GM12873 (cell line): ENCODE measurements around the gene LAMC3.

Experiments used
- TF ChIP-seq, protein P1 (sequence below): IDR thresholded peaks from 2 replicates; pipeline ENCODE4 v1.5.1; 2012; ENCODE audit warnings: low read depth, mild to moderate bottlenecking, moderate library complexity, low read length, control low read depth; ENCODE audit not compliant: insufficient read depth; ENCODE audit errors: missing control alignments

Gene LAMC3

DNA sequence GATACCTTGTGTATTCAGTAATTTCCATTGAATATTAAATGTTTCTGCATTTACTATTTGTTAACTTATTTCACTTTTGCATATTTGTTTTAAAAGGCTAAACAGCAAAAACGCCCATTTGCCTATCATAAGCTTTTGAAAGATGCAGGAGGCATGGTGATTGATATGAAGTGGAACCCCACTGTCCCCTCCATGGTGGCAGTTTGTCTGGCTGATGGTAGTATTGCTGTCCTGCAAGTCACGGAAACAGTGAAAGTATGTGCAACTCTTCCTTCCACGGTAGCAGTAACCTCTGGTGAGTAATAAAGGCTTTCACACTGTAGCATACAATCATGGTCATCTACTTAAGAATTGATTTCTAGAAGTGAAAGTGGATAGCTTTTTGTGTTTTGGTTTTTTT lies 120.2 kb downstream of the LAMC3 start:
- TF ChIP-seq, protein P1, sequence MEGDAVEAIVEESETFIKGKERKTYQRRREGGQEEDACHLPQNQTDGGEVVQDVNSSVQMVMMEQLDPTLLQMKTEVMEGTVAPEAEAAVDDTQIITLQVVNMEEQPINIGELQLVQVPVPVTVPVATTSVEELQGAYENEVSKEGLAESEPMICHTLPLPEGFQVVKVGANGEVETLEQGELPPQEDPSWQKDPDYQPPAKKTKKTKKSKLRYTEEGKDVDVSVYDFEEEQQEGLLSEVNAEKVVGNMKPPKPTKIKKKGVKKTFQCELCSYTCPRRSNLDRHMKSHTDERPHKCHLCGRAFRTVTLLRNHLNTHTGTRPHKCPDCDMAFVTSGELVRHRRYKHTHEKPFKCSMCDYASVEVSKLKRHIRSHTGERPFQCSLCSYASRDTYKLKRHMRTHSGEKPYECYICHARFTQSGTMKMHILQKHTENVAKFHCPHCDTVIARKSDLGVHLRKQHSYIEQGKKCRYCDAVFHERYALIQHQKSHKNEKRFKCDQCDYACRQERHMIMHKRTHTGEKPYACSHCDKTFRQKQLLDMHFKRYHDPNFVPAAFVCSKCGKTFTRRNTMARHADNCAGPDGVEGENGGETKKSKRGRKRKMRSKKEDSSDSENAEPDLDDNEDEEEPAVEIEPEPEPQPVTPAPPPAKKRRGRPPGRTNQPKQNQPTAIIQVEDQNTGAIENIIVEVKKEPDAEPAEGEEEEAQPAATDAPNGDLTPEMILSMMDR, result no peak

DNA sequence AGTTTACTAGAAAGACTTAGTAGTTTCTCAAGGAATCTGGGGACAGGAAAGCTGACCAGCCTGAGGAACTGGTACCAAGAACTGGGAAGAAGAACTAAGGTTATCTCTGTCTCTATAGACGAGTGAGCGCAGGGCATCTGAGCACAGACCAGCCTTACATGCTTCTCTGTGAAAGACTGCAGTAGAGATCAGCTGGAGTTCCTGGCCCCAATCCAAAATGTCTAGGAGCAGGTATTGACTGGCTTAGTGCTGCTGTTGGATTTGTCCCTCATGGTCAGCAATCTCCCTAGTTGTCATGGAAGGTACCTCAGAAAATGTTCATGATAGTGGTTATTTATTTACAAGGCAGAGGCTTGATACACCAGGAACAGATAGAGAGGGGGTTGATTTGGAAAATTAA lies 129.7 kb downstream of the LAMC3 start:
- TF ChIP-seq, protein P1, result no peak

DNA sequence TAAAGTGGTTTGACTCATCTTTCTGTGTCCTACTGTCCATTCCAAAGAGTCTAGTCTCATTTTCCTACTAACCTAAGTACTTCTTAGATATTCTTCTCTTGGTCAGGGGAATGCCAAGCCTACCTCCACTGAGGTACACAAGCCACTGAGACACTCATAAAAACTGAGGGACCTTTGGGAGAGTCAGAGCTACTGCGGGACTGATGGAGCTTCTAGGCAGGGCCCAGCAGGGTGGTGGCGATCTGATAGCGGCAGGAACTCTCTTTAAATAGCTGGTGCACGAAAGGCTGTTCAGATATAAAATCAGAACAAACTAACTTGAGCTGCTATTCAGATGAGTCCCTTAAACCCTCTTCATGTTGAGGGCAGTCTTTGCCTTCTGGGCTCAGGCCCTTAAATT lies 131.1 kb downstream of the LAMC3 start:
- TF ChIP-seq, protein P1, result no peak

DNA sequence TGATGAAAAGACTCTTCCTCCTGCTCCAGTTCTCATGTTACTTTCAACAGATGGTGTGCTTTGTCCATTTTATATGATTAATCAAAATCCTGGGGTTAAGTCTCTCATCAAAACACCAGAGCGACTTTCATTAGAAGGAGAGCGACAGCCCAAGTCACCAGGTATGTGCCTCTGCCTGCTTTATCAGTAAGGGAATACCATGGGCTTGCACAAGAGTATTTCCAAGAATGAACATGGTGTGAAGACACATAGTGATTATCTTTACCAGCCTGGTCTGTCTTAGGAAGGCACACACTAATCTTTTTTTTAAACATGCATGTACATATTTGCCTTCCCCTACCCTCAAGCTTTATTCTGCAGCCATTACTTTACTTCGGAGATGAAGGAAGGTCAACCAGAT lies 131.6 kb downstream of the LAMC3 start:
- TF ChIP-seq, protein P1, result no peak

DNA sequence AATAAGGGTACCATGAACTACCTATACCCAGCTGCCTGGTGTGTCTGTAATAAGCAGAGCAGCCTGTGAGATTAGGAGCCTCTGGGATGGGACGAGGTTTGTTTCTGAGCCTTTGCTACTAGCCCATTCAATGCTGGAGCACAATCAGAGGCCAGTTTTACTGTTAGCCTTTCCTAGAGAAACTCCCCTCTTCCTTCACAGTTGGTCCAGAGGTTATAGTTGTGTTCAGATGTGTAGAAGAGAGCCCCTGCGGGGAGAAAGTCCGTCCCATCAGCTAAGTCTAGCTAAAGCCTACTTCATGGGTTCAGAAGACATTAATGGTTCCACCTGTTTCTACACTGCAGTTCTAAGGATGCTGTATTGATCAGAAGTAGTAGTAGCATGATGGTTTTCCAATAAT lies 133.2 kb downstream of the LAMC3 start:
- TF ChIP-seq, protein P1, result no peak
